Fibroblast of skin of left biceps (primary cell): ENCODE results near the gene NEDD4L.
"Not testable (repeated sequence)": the region's sequence is repeated elsewhere in the genome, so short reads cannot be mapped to it uniquely, and the experiment has no call there.

Experiments used
- DNase-seq, 2 experiments: peaks; one replicate each; pipeline ENCODE4 v3.0.0-alpha.2; 2013; ENCODE audit warnings: low read depth in 2 of 2

The NEDD4L gene

GRCh38 chr18:58370038-58370580 lies 326.1 kb downstream of the NEDD4L start:
- DNase-seq, result no peak

- DNase-seq, result no peak
These were observed 326.6 kb downstream of the NEDD4L start for GRCh38 chr18:58370612-58371011.

- DNase-seq, result no peak
These were observed 329.5 kb downstream of the NEDD4L start for GRCh38 chr18:58373481-58373880.

- DNase-seq, result no peak
These were observed 331.0 kb downstream of the NEDD4L start for GRCh38 chr18:58375051-58375450.

- no peak for DNase-seq
These were observed 334.7 kb downstream of the NEDD4L start for GRCh38 chr18:58378411-58379379.

GRCh38 chr18:58379443-58379842 lies 335.4 kb downstream of the NEDD4L start:
- no peak for DNase-seq

GRCh38 chr18:58380113-58380512 lies 336.1 kb downstream of the NEDD4L start:
- not testable (repeated sequence) for DNase-seq

GRCh38 chr18:58381676-58382411 lies 337.8 kb downstream of the NEDD4L start:
- no peak for DNase-seq

- DNase-seq, result no peak
These were observed 338.4 kb downstream of the NEDD4L start for GRCh38 chr18:58382446-58382845.

GRCh38 chr18:58385472-58385871 lies 341.4 kb downstream of the NEDD4L start:
- no peak for DNase-seq

GRCh38 chr18:58386780-58387179 lies 342.8 kb downstream of the NEDD4L start:
- DNase-seq, result no peak

- no peak for DNase-seq
These were observed 343.7 kb downstream of the NEDD4L start for GRCh38 chr18:58387716-58388115.

- DNase-seq, result no peak
These were observed 344.7 kb downstream of the NEDD4L start for GRCh38 chr18:58388736-58389135.

- DNase-seq, result no peak
These were observed 345.7 kb downstream of the NEDD4L start for GRCh38 chr18:58389745-58390144.

- no peak for DNase-seq
These were observed 346.4 kb downstream of the NEDD4L start for GRCh38 chr18:58390399-58390798.

GRCh38 chr18:58391231-58391825 lies 347.3 kb downstream of the NEDD4L start:
- DNase-seq, result no peak

GRCh38 chr18:58391932-58392323 lies 347.9 kb downstream of the NEDD4L start:
- no peak for DNase-seq

- DNase-seq, result no peak
These were observed 348.4 kb downstream of the NEDD4L start for GRCh38 chr18:58392324-58393000.

- DNase-seq, result no peak
These were observed 349.3 kb downstream of the NEDD4L start for GRCh38 chr18:58393295-58393694.

- no peak for DNase-seq
These were observed 350.0 kb downstream of the NEDD4L start for GRCh38 chr18:58394046-58394445.

- DNase-seq, result no peak
These were observed 350.8 kb downstream of the NEDD4L start for GRCh38 chr18:58394602-58395425.
